T-helper 1 cell treated with Interleukin-12 subunit alpha and Interleukin-12 subunit beta and Interleukin-4 antibody, amounts not matched to agents 30 μg/mL and 1 μg/mL, for 36 hours (primary cell): ENCODE results near the gene SORCS3.
"Not testable (repeated sequence)": the region's sequence is repeated elsewhere in the genome, so short reads cannot be mapped to it uniquely, and the experiment has no call there.

Experiments used
- H3K27ac Mint-ChIP-seq: one replicate; pipeline ENCODE4 v1.8.0; 2021; ENCODE audit warnings: mild to moderate bottlenecking, mixed read lengths
- H3K27me3 Mint-ChIP-seq: one replicate; pipeline ENCODE4 v1.8.0; 2021; ENCODE audit warnings: low read depth, mixed read lengths
- H3K36me3 Mint-ChIP-seq: one replicate; pipeline ENCODE4 v1.8.0; 2021; ENCODE audit warnings: low read depth, mixed read lengths
- H3K4me1 Mint-ChIP-seq: one replicate; pipeline ENCODE4 v1.8.0; 2021; ENCODE audit warnings: low read depth, mixed read lengths
- H3K4me3 Mint-ChIP-seq: one replicate; pipeline ENCODE4 v1.8.0; 2021; ENCODE audit warnings: mild to moderate bottlenecking, moderate library complexity, mixed read lengths
- H3K9me3 Mint-ChIP-seq: one replicate; pipeline ENCODE4 v1.8.0; 2021; ENCODE audit warnings: mixed read lengths

SORCS3 gene

GRCh38 chr10:104694074-104694473, 53.0 kb downstream of the SORCS3 start:
- no peak overlapping the region for H3K27ac Mint-ChIP-seq
- peaks cover 4% of the 10 kb centered on the region for H3K27me3 Mint-ChIP-seq
- no peak overlapping the region for H3K4me3 Mint-ChIP-seq
- H3K9me3 Mint-ChIP-seq: no peaks in the 10 kb centered on the region
- no peaks in the 10 kb centered on the region for H3K36me3 Mint-ChIP-seq
- no peaks in the 10 kb centered on the region for H3K4me1 Mint-ChIP-seq

GRCh38 chr10:104703262-104703661, 62.2 kb downstream of the SORCS3 start:
- not testable (repeated sequence) for H3K4me1 Mint-ChIP-seq, H3K27ac Mint-ChIP-seq, H3K36me3 Mint-ChIP-seq, H3K4me3 Mint-ChIP-seq, H3K9me3 Mint-ChIP-seq, H3K27me3 Mint-ChIP-seq

- H3K4me3 Mint-ChIP-seq: no peak overlapping the region
- no peak overlapping the region for H3K27ac Mint-ChIP-seq
- no peaks in the 10 kb centered on the region for H3K4me1 Mint-ChIP-seq
Measured at GRCh38 chr10:104706886-104707285, 65.8 kb downstream of the SORCS3 start.

GRCh38 chr10:104707602-104708459, 66.7 kb downstream of the SORCS3 start:
- Mint-ChIP-seq H3K4me3 (no peak overlapping the region), H3K9me3 (no peaks in the 10 kb centered on the region), H3K27ac (no peak overlapping the region), H3K4me1 (no peaks in the 10 kb centered on the region), H3K36me3 (no peaks in the 10 kb centered on the region), H3K27me3 (peaks cover 7% of the 10 kb centered on the region)

More at GRCh38 chr10:104706886-104707285, 65.8 kb downstream of the SORCS3 start:
- H3K27me3 Mint-ChIP-seq: peaks cover 7% of the 10 kb centered on the region
- H3K9me3 Mint-ChIP-seq: no peaks in the 10 kb centered on the region
- no peaks in the 10 kb centered on the region for H3K36me3 Mint-ChIP-seq

- Mint-ChIP-seq H3K27ac (no peak overlapping the region), H3K27me3 (peaks cover 7% of the 10 kb centered on the region), H3K9me3 (no peaks in the 10 kb centered on the region), H3K4me3 (no peak overlapping the region), H3K4me1 (no peaks in the 10 kb centered on the region), H3K36me3 (no peaks in the 10 kb centered on the region)
Measured at GRCh38 chr10:104711302-104711721, 70.2 kb downstream of the SORCS3 start.

- H3K27me3 Mint-ChIP-seq, H3K9me3 Mint-ChIP-seq, H3K4me1 Mint-ChIP-seq, H3K36me3 Mint-ChIP-seq, H3K27ac Mint-ChIP-seq, H3K4me3 Mint-ChIP-seq: not testable (repeated sequence)
Measured at GRCh38 chr10:104730593-104730992, 89.5 kb downstream of the SORCS3 start.

GRCh38 chr10:104731192-104731591, 90.1 kb downstream of the SORCS3 start:
- no peaks in the 10 kb centered on the region for H3K36me3 Mint-ChIP-seq
- no peak overlapping the region for H3K4me3 Mint-ChIP-seq
- H3K4me1 Mint-ChIP-seq: no peaks in the 10 kb centered on the region
- H3K27me3 Mint-ChIP-seq: peaks cover 8% of the 10 kb centered on the region
- no peaks in the 10 kb centered on the region for H3K9me3 Mint-ChIP-seq
- no peak overlapping the region for H3K27ac Mint-ChIP-seq

- no peaks in the 10 kb centered on the region for H3K9me3 Mint-ChIP-seq
Measured at GRCh38 chr10:104732222-104732621, 91.1 kb downstream of the SORCS3 start.

GRCh38 chr10:104734433-104734832, 93.3 kb downstream of the SORCS3 start:
- H3K36me3 Mint-ChIP-seq: no peaks in the 10 kb centered on the region
- H3K4me1 Mint-ChIP-seq: no peaks in the 10 kb centered on the region

More at GRCh38 chr10:104732222-104732621, 91.1 kb downstream of the SORCS3 start:
- Mint-ChIP-seq H3K27ac (no peak overlapping the region), H3K27me3 (peaks cover 8% of the 10 kb centered on the region), H3K4me3 (no peak overlapping the region), H3K4me1 (no peaks in the 10 kb centered on the region), H3K36me3 (no peaks in the 10 kb centered on the region)

GRCh38 chr10:104735036-104735756, 94.1 kb downstream of the SORCS3 start:
- no peak overlapping the region for H3K4me3 Mint-ChIP-seq
- no peaks in the 10 kb centered on the region for H3K9me3 Mint-ChIP-seq
- no peak overlapping the region for H3K27ac Mint-ChIP-seq
- no peaks in the 10 kb centered on the region for H3K4me1 Mint-ChIP-seq
- H3K36me3 Mint-ChIP-seq: no peaks in the 10 kb centered on the region
- H3K27me3 Mint-ChIP-seq: peaks cover 8% of the 10 kb centered on the region

More at GRCh38 chr10:104734433-104734832, 93.3 kb downstream of the SORCS3 start:
- Mint-ChIP-seq H3K27ac (no peak overlapping the region), H3K27me3 (peaks cover 8% of the 10 kb centered on the region), H3K4me3 (no peak overlapping the region), H3K9me3 (no peaks in the 10 kb centered on the region)

GRCh38 chr10:104735757-104736391, 94.8 kb downstream of the SORCS3 start:
- H3K27me3 Mint-ChIP-seq: peaks cover 8% of the 10 kb centered on the region
- no peak overlapping the region for H3K27ac Mint-ChIP-seq
- H3K4me3 Mint-ChIP-seq: no peak overlapping the region
- H3K4me1 Mint-ChIP-seq: no peaks in the 10 kb centered on the region
- no peaks in the 10 kb centered on the region for H3K9me3 Mint-ChIP-seq
- no peaks in the 10 kb centered on the region for H3K36me3 Mint-ChIP-seq

- no peak overlapping the region for H3K4me3 Mint-ChIP-seq
- H3K36me3 Mint-ChIP-seq: no peaks in the 10 kb centered on the region
- no peaks in the 10 kb centered on the region for H3K27me3 Mint-ChIP-seq
- H3K9me3 Mint-ChIP-seq: no peaks in the 10 kb centered on the region
- H3K4me1 Mint-ChIP-seq: no peaks in the 10 kb centered on the region
- H3K27ac Mint-ChIP-seq: no peak overlapping the region
Measured at GRCh38 chr10:104741127-104741526, 100.0 kb downstream of the SORCS3 start.

- H3K4me1 Mint-ChIP-seq: no peaks in the 10 kb centered on the region
- H3K27ac Mint-ChIP-seq: no peak overlapping the region
- H3K27me3 Mint-ChIP-seq: no peaks in the 10 kb centered on the region
- no peak overlapping the region for H3K4me3 Mint-ChIP-seq
- no peaks in the 10 kb centered on the region for H3K9me3 Mint-ChIP-seq
- H3K36me3 Mint-ChIP-seq: no peaks in the 10 kb centered on the region
Measured at GRCh38 chr10:104744052-104744451, 103.0 kb downstream of the SORCS3 start.

GRCh38 chr10:104750291-104750690, 109.2 kb downstream of the SORCS3 start:
- Mint-ChIP-seq H3K4me1 (no peaks in the 10 kb centered on the region), H3K9me3 (no peaks in the 10 kb centered on the region), H3K27me3 (no peaks in the 10 kb centered on the region), H3K36me3 (no peaks in the 10 kb centered on the region), H3K27ac (no peak overlapping the region), H3K4me3 (no peak overlapping the region)
